NCI-H2029 (cell line): Measurements from ENCODE around the gene TTC7B.
A peak's percentile ranks its signal among the peaks of the same experiment; 100 is the strongest.

ENCODE experiments used
- DNase-seq: peaks from one replicate; lab custom pipeline; 2025; lab: John Stamatoyannopoulos, UW

Gene TTC7B

GRCh38 chr14:90740946-90741681 is 75.1 kb downstream of the TTC7B start:
- DNase-seq = no peak

- no peak for DNase-seq
Measured at GRCh38 chr14:90740081-90740480, 76.1 kb downstream of the TTC7B start.

GRCh38 chr14:90739318-90740068 is 76.7 kb downstream of the TTC7B start:
- peak; percentile 20 for DNase-seq

- DNase-seq = no peak
Measured at GRCh38 chr14:90733139-90733808, 83.0 kb downstream of the TTC7B start.

- DNase-seq = no peak
Measured at GRCh38 chr14:90732718-90733117, 83.5 kb downstream of the TTC7B start.

GRCh38 chr14:90732139-90732538 is 84.1 kb downstream of the TTC7B start:
- DNase-seq = no peak

GRCh38 chr14:90731487-90731886 is 84.7 kb downstream of the TTC7B start:
- no peak for DNase-seq

GRCh38 chr14:90730206-90730766 is 85.9 kb downstream of the TTC7B start:
- DNase-seq = no peak

GRCh38 chr14:90728951-90729350 is 87.3 kb downstream of the TTC7B start:
- DNase-seq = no peak

GRCh38 chr14:90727082-90727481 is 89.1 kb downstream of the TTC7B start:
- no peak for DNase-seq

- no peak for DNase-seq
Measured at GRCh38 chr14:90726656-90727055, 89.6 kb downstream of the TTC7B start.

GRCh38 chr14:90724866-90725265 is 91.4 kb downstream of the TTC7B start:
- DNase-seq = no peak

- DNase-seq = no peak
Measured at GRCh38 chr14:90722590-90722989, 93.6 kb downstream of the TTC7B start.

GRCh38 chr14:90721619-90722305 is 94.5 kb downstream of the TTC7B start:
- DNase-seq = no peak

- DNase-seq = no peak
Measured at GRCh38 chr14:90720832-90721231, 95.4 kb downstream of the TTC7B start.

GRCh38 chr14:90720336-90720735 is 95.9 kb downstream of the TTC7B start:
- no peak for DNase-seq

- no peak for DNase-seq
Measured at GRCh38 chr14:90717916-90718315, 98.3 kb downstream of the TTC7B start.

- no peak for DNase-seq
Measured at GRCh38 chr14:90715993-90716392, 100.2 kb downstream of the TTC7B start.

GRCh38 chr14:90715495-90715894 is 100.7 kb downstream of the TTC7B start:
- DNase-seq = no peak

GRCh38 chr14:90714811-90715210 is 101.4 kb downstream of the TTC7B start:
- no peak for DNase-seq

GRCh38 chr14:90704738-90705392 is 111.4 kb downstream of the TTC7B start:
- DNase-seq = no peak
